Measurements from ENCODE around the gene OARD1.

Gene OARD1

GRCh38 chr6:41080621-41081020 lies 8.5 kb upstream of the OARD1 start:
- no peak for TF ChIP-seq CTCF (conservative IDR thresholded peaks at IDR 0.05)
- H3K27ac ChIP-seq, result peak overlapping the region; percentile 73; the same call in 1 of the 2 replicates

GRCh38 chr6:41079080-41079479 lies 6.9 kb upstream of the OARD1 start:
- no peak for TF ChIP-seq CTCF (conservative IDR thresholded peaks at IDR 0.05)
- no peak overlapping the region for H3K27ac ChIP-seq

GRCh38 chr6:41078101-41078500 lies 5.9 kb upstream of the OARD1 start:
- no peak for TF ChIP-seq CTCF (conservative IDR thresholded peaks at IDR 0.05)
- H3K27ac ChIP-seq, result no peak overlapping the region

GRCh38 chr6:41077536-41077935 lies 5.4 kb upstream of the OARD1 start:
- no peak for TF ChIP-seq CTCF (conservative IDR thresholded peaks at IDR 0.05)
- H3K27ac ChIP-seq, result no peak overlapping the region

GRCh38 chr6:41075651-41076626 lies 3.8 kb upstream of the OARD1 start:
- TF ChIP-seq CTCF (conservative IDR thresholded peaks at IDR 0.05), result no peak
- peak overlapping the region; percentile 99 for H3K27ac ChIP-seq

- H3K27ac ChIP-seq, result peak overlapping the region; percentile 99
- no peak for TF ChIP-seq CTCF (conservative IDR thresholded peaks at IDR 0.05)
Measured at GRCh38 chr6:41074692-41075436, 2.7 kb upstream of the OARD1 start.

- H3K27ac ChIP-seq, result peak overlapping the region; percentile 99
- TF ChIP-seq CTCF (conservative IDR thresholded peaks at IDR 0.05), result no peak
Measured at GRCh38 chr6:41073968-41074691, 2.0 kb upstream of the OARD1 start.

All from VCaP (cell line).